ENCODE data around the gene TIGAR. TPM values are rescaled to one million over a fixed set of nuclear protein-coding genes. Genes with fewer than 3 reads are reported as not detected.

Gene TIGAR
- total and polyA plus RNA-seq, 2 donors (not counting 3 experiments of a cell fraction or from before 2014, with no cell fraction given): 5.6 to 31.2 TPM

GRCh38 chr12:4280351-4281163, 40.5 kb upstream of the TIGAR start:
- ChIA-PET POLR2A (no interaction called here), CTCF (interaction anchor here (1.7 kb wide), 1 partner anchor 173 kb away, joined by 8 read pairs; no protein-coding TSS in a partner anchor)
- Histone ChIP-seq H3K4me3 (replicated peaks in 1 of 3; ENCODE audit: insufficient read depth in 1 of 3, low read depth in 1 of 3, low read length in 3 of 3) (no peak overlapping the region), H3K9me3 (replicated peaks; ENCODE audit: control insufficient read depth, insufficient read depth, low read length) (no peaks in the 10 kb centered on the region), H3K27ac (ENCODE audit: insufficient read depth, low read depth, low read length) (no peak overlapping the region), H4K20me1 (replicated peaks; ENCODE audit: control insufficient read depth, extremely low read depth, insufficient read depth, low read length) (no peaks in the 10 kb centered on the region), H3K36me3 (ENCODE audit: control insufficient read depth in 2 of 2, extremely low read depth in 1 of 2, insufficient read depth in 2 of 2, low read length in 2 of 2) (no peaks in the 10 kb centered on the region), H3K9me1 (replicated peaks; ENCODE audit: control insufficient read depth, extremely low read depth, insufficient read depth, low read length) (no peaks in the 10 kb centered on the region), H3K4me1 (ENCODE audit: control insufficient read depth, extremely low read depth, insufficient read depth, low read length) (no peaks in the 10 kb centered on the region), H3K9ac (replicated peaks; ENCODE audit: extremely low read depth, insufficient read depth, low read length) (no peak overlapping the region), H3K79me2 (ENCODE audit: control insufficient read depth, insufficient read depth, low read length) (no peaks in the 10 kb centered on the region), H3K4me2 (ENCODE audit: insufficient read depth, low read length) (no peak overlapping the region), H2AFZ (ENCODE audit: low read depth, low read length) (no peak overlapping the region), H3K27me3 (ENCODE audit: control insufficient read depth in 2 of 2, insufficient read depth in 2 of 2, low read length in 2 of 2) (peaks cover 12 to 18% of the 10 kb centered on the region in 2 experiments)
- DNase-seq (ENCODE audit: low read depth, low spot score) (no peak), FAIRE-seq (no peak)
- dilution Hi-C loops (cut with MboI; ENCODE audit: extremely low pct_ligation_motif_present, low sequenced_read_pairs) (no loop called here), intact Hi-C loops (cut with micrococcal nuclease) (no loop called here)
- no peak for TF ChIP-seq POLR2AphosphoS5 (IDR thresholded peaks at IDR 0.05; ENCODE audit: insufficient read depth, low read depth, low read length)
- no peak for TF ChIP-seq GATA2 (IDR thresholded peaks at IDR 0.05; ENCODE audit: insufficient read depth, insufficient read length, low read depth, low read length)
- TF ChIP-seq FOS (IDR thresholded peaks at IDR 0.05; ENCODE audit: borderline replicate concordance, insufficient read depth, low read length): no peak
- no peak for TF ChIP-seq MYC (IDR thresholded peaks at IDR 0.05; ENCODE audit: low read depth, low read length)
- BruUV-seq (replicated peaks): no TSS peak

- no peak for FAIRE-seq
- Histone ChIP-seq H3K4me2 (ENCODE audit: insufficient read depth, low read length) (no peak overlapping the region), H2AFZ (ENCODE audit: low read depth, low read length) (no peak overlapping the region), H3K36me3 (ENCODE audit: control insufficient read depth in 2 of 2, extremely low read depth in 1 of 2, insufficient read depth in 2 of 2, low read length in 2 of 2) (no peaks in the 10 kb centered on the region), H4K20me1 (replicated peaks; ENCODE audit: control insufficient read depth, extremely low read depth, insufficient read depth, low read length) (no peaks in the 10 kb centered on the region), H3K79me2 (ENCODE audit: control insufficient read depth, insufficient read depth, low read length) (no peaks in the 10 kb centered on the region), H3K9me1 (replicated peaks; ENCODE audit: control insufficient read depth, extremely low read depth, insufficient read depth, low read length) (no peaks in the 10 kb centered on the region), H3K4me1 (ENCODE audit: control insufficient read depth, extremely low read depth, insufficient read depth, low read length) (no peaks in the 10 kb centered on the region), H3K9ac (replicated peaks; ENCODE audit: extremely low read depth, insufficient read depth, low read length) (no peak overlapping the region), H3K27me3 (ENCODE audit: control insufficient read depth in 2 of 2, insufficient read depth in 2 of 2, low read length in 2 of 2) (peaks cover 6 to 12% of the 10 kb centered on the region in 2 experiments), H3K27ac (ENCODE audit: insufficient read depth, low read depth, low read length) (no peak overlapping the region), H3K4me3 (replicated peaks in 1 of 3; ENCODE audit: insufficient read depth in 1 of 3, low read depth in 1 of 3, low read length in 3 of 3) (no peak overlapping the region), H3K9me3 (replicated peaks; ENCODE audit: control insufficient read depth, insufficient read depth, low read length) (no peaks in the 10 kb centered on the region)
- intact Hi-C loops (cut with micrococcal nuclease): no loop called here
- ChIA-PET POLR2A (no interaction called here), CTCF (interaction anchor here (1.7 kb wide), 1 partner anchor 174 kb away, joined by 8 read pairs; no protein-coding TSS in a partner anchor)
- no peak for TF ChIP-seq MAX (IDR thresholded peaks at IDR 0.05; ENCODE audit: insufficient read depth, insufficient read length)
- DNase-seq (ENCODE audit: low read depth, low spot score): no peak
- dilution Hi-C loops (cut with MboI; ENCODE audit: extremely low pct_ligation_motif_present, low sequenced_read_pairs): no loop called here
- BruUV-seq (replicated peaks): no TSS peak
Measured at GRCh38 chr12:4281173-4281654, 39.8 kb upstream of the TIGAR start.
